ENCODE results near the gene ATP13A3.

Gene ATP13A3

GRCh38 chr3:194439881-194440550, 46.8 kb downstream of the ATP13A3 start:
- no peak for DNase-seq (ENCODE audit: extremely low spot score)
- ChIA-PET POLR2A (no interaction called here), CTCF (interaction anchor here (0.7 to 1.6 kb wide), 5 partner anchors 10 to 147 kb away, joined by 3 to 4 read pairs (median 3); no protein-coding TSS in a partner anchor)
- no peak for TF ChIP-seq CTCF (IDR thresholded peaks at IDR 0.05; ENCODE audit: control extremely low read depth, extremely low read depth, low read depth, missing control alignments)

GRCh38 chr3:194434503-194434902, 52.3 kb downstream of the ATP13A3 start:
- ChIA-PET CTCF (interaction anchor here (1.0 to 2.1 kb wide), 3 partner anchors 12 to 38 kb away, joined by 3 to 9 read pairs (median 5); no protein-coding TSS in a partner anchor), POLR2A (no interaction called here)
- TF ChIP-seq CTCF (IDR thresholded peaks at IDR 0.05; ENCODE audit: control extremely low read depth, extremely low read depth, low read depth, missing control alignments): no peak
- DNase-seq (ENCODE audit: extremely low spot score): no peak

GRCh38 chr3:194431554-194431953, 55.2 kb downstream of the ATP13A3 start:
- ChIA-PET POLR2A (no interaction called here), CTCF (no interaction called here)
- TF ChIP-seq CTCF (IDR thresholded peaks at IDR 0.05; ENCODE audit: control extremely low read depth, extremely low read depth, low read depth, missing control alignments): no peak
- no peak for DNase-seq (ENCODE audit: extremely low spot score)

GRCh38 chr3:194425399-194425798, 61.4 kb downstream of the ATP13A3 start:
- TF ChIP-seq CTCF (IDR thresholded peaks at IDR 0.05; ENCODE audit: control extremely low read depth, extremely low read depth, low read depth, missing control alignments): no peak
- CTCF ChIA-PET: no interaction called here

GRCh38 chr3:194424953-194425352, 61.8 kb downstream of the ATP13A3 start:
- TF ChIP-seq CTCF (IDR thresholded peaks at IDR 0.05; ENCODE audit: control extremely low read depth, extremely low read depth, low read depth, missing control alignments): no peak
- DNase-seq (ENCODE audit: extremely low spot score): no peak
- ChIA-PET CTCF (no interaction called here), POLR2A (no interaction called here)

More at GRCh38 chr3:194425399-194425798, 61.4 kb downstream of the ATP13A3 start:
- POLR2A ChIA-PET: no interaction called here
- no peak for DNase-seq (ENCODE audit: extremely low spot score)

- no peak for DNase-seq (ENCODE audit: extremely low spot score)
- TF ChIP-seq CTCF (IDR thresholded peaks at IDR 0.05; ENCODE audit: control extremely low read depth, extremely low read depth, low read depth, missing control alignments): no peak
- ChIA-PET POLR2A (no interaction called here), CTCF (no interaction called here)
These were observed 62.4 kb downstream of the ATP13A3 start for GRCh38 chr3:194424373-194424772.
